Stimulated activated memory B cell treated with anti-CD40 and anti-IgM and Interleukin-4, amounts not matched to agents 10 μg/mL and 1 μg/mL and 100 μg/mL, for 72 hours (primary cell): ENCODE measurements around the gene EPN3.

Experiments used
- ATAC-seq: fragments of 150-1000 bp; cut with Tn5 transposase; 2 replicates; pipeline ENCODE4 v1.10.0; 2021
- H3K27ac Mint-ChIP-seq: one replicate; pipeline ENCODE4 v1.8.0; 2022; ENCODE audit warnings: mild to moderate bottlenecking, mixed read lengths
- H3K27me3 Mint-ChIP-seq: one replicate; pipeline ENCODE4 v1.8.0; 2022; ENCODE audit warnings: mixed read lengths
- H3K36me3 Mint-ChIP-seq: one replicate; pipeline ENCODE4 v1.8.0; 2022; ENCODE audit warnings: mixed read lengths
- H3K4me1 Mint-ChIP-seq: one replicate; pipeline ENCODE4 v1.8.0; 2022; ENCODE audit warnings: mixed read lengths
- H3K4me3 Mint-ChIP-seq: one replicate; pipeline ENCODE4 v1.8.0; 2022; ENCODE audit warnings: mild to moderate bottlenecking, moderate library complexity, mixed read lengths
- H3K9me3 Mint-ChIP-seq: one replicate; pipeline ENCODE4 v1.8.0; 2022; ENCODE audit warnings: mixed read lengths

The EPN3 gene

DNA sequence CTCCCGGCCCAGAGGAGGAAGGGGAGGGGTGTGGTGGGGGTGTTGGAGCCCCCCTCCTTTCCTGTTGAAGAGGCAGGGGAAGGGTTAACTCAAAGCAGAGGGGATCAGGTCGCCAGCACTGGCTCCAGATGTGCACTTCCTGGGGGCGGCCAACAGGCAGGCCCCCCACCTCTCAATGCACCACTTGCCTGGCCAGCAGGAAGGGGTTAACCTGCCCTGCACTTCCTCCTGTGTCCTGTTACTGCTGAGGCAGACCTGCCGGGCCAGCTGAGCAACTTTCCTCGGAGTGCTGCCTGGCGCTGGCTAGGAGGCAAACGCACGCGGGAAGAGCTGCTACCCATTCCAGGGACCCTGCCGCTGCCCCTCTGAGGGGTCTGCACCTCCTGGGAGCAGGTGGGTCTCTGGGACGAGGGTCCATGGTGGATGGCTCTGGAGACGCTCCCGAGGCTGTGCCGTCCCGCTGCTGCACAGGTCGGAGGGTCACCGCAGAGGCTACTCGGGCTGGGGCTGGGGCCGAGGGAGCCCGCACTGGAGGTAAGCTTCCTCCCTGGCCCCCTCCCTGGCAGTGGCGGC lies at the start of gene EPN3:
Gene EPN3, plus strand, starts transcription at position 284 of the 573 bp plus-strand sequence. CDS start 3,822 bp downstream, outside the sequence.
- Mint-ChIP-seq H3K4me1 (peaks cover 12% of the 10 kb centered on the region), H3K27ac (no peak within 1 kb of the TSS), H3K9me3 (no peaks in the 10 kb centered on the region), H3K4me3 (no peak within 1 kb of the TSS), H3K36me3 (no peaks in the 10 kb centered on the region), H3K27me3 (peaks cover 90% of the 10 kb centered on the region)
- ATAC-seq, result no peak

DNA sequence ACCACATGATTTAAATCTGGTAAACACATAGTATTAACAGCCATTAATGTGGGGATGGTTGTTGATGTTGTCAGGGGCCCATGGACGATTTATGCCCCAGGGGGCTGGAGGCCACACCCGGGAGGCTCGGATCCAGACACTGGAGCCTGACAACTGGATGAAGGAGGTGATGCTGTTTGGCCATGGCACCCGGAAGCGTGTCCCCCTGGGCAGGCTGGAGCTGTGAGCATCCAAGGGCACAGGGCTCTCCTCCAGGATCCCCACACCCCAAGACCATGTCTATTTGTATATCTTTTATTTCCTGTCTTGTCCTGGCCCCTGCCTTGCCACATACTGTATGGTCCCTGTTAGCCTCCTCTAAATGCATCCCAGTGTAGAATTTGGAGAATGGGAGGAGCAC lies 49.3 kb upstream of the EPN3 start:
- Mint-ChIP-seq H3K4me3 (no peak overlapping the region), H3K27ac (no peak overlapping the region)

DNA sequence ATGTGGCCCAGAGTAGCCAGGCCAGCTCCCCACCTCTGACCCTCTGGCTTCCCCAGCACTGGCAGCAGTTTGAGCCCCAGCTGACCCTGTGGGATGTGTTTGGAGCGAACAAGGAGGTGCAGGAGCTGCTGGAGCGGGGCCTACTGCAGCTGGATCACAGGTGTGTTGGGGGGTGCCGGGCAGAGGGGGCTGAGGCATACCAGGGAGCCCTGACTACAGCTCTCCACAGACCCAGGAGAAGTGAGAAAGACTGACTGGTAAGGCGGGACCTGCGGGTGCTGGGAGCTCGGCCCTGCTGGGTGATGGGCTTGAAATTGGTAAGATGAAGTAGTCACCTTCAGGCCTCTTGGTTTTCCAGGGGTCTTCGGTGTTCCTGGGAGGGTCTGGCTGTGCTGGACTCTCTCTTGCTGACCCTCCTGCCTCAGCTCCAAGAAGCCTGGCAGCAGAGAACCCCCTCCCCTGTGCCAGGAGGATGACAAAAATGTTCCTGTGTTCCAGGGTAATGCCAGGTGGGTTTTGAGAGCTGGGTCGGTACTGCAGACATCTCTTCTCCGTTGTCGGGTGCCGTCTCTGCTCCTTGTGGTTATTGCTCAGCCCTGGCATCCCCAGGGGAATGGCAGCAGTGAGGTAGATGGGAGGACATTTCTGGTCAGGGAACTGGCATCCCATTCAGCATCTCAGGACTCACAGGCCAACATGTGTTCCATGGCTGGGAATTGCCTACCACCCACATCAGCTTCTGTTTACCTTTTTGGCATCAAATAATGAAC lies 48.0 kb upstream of the EPN3 start:
- H3K27ac Mint-ChIP-seq, result no peak overlapping the region
- H3K9me3 Mint-ChIP-seq, result no peaks in the 10 kb centered on the region
- H3K4me1 Mint-ChIP-seq, result peaks cover 22% of the 10 kb centered on the region
- H3K36me3 Mint-ChIP-seq, result peaks cover 42% of the 10 kb centered on the region
- no peaks in the 10 kb centered on the region for H3K27me3 Mint-ChIP-seq
- H3K4me3 Mint-ChIP-seq, result no peak overlapping the region
- no peak for ATAC-seq

More for the DNA sequence above, 49.3 kb upstream of the EPN3 start:
- Mint-ChIP-seq H3K36me3 (peaks cover 40% of the 10 kb centered on the region), H3K27me3 (no peaks in the 10 kb centered on the region), H3K9me3 (no peaks in the 10 kb centered on the region), H3K4me1 (peaks cover 29% of the 10 kb centered on the region)
- ATAC-seq, result no peak

DNA sequence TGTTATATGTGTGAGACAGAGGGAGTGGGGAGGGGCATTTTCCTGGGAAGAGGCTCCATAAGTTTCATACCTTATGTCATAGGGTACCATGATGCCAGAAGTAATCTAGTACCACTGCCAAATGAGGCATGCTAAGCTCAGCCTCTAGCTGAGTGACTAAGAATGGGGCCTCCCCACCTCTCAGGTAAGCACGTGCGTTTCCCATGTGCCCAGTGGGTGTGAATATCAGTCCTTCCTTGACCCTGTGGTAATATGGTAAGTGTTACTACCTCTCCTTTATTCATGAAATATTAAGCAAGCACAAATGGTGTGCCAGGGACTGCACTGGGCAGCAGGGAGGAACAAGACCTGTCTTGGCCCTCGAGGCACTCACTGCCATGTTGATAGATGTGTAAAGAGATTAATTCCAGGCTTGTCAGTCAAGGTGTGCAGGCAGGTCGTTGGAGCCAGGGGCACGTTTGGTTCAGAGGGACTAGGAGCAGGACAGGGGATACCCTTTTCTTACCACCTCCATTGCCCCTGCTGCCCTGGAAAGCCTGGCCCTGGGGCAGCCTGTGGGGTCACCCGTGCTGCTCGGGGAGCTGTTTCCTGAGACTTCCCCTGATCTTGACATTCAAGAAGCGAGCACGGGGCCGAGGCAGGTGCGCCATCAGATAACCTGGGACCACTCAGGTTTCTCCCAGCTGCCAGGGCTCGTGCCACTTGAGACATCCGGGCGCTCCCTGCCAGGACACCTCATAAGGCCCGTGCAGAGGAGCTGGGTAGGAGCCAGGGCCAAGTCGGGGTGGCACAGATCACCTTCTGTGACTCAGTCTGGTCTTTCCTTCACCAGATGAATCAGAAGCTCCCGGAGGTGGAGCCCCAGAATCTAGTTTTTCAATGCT lies 45.1 kb upstream of the EPN3 start:
- Mint-ChIP-seq H3K36me3 (peaks cover 43% of the 10 kb centered on the region), H3K4me1 (peaks cover 6% of the 10 kb centered on the region), H3K27ac (no peak overlapping the region), H3K9me3 (no peaks in the 10 kb centered on the region), H3K4me3 (no peak overlapping the region), H3K27me3 (no peaks in the 10 kb centered on the region)
- no peak for ATAC-seq

DNA sequence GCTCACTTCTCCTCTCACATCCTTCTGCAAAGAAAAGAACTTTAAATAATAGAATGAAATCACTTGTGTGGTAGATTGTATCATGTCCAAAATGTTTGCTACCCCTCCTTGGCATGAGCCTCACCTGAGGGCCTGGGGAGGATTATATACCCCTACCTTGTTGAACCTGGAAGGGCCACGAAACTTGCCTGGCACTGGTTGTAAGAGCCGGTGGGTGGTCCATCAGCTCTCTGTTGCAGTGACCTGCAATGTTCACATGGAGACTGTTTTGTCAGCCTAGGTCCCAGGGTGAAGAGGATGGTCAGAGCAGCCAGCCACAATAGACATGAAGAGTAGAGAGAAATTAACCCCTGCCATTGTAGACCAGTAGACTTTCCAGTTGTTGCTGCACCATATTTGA lies 43.7 kb upstream of the EPN3 start:
- Mint-ChIP-seq H3K36me3 (peaks cover 29% of the 10 kb centered on the region), H3K27me3 (no peaks in the 10 kb centered on the region), H3K4me1 (no peaks in the 10 kb centered on the region), H3K4me3 (no peak overlapping the region), H3K27ac (no peak overlapping the region), H3K9me3 (no peaks in the 10 kb centered on the region)
- ATAC-seq, result no peak

DNA sequence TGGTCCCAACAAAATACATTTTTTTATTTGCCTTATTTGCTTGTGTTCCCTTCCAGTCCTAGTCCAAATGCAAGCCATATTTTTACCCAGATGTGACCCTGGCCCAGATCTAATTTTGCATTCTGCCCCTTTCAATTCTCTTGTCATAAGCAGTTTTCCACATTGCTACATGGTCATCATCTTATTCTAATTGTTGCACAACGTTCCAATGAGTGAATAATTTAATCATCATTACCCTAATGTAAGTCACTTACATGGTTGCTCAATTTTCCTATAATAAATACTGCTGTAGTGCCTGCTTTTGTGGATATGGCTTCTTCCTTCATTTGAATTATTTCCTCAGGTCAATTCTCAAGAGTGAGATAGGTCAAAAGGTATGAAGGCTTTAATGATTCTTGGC lies 41.0 kb upstream of the EPN3 start:
- no peak overlapping the region for H3K27ac Mint-ChIP-seq
- H3K4me1 Mint-ChIP-seq, result no peaks in the 10 kb centered on the region
- peaks cover 13% of the 10 kb centered on the region for H3K36me3 Mint-ChIP-seq
- H3K9me3 Mint-ChIP-seq, result no peaks in the 10 kb centered on the region
- no peak overlapping the region for H3K4me3 Mint-ChIP-seq
- no peaks in the 10 kb centered on the region for H3K27me3 Mint-ChIP-seq
- no peak for ATAC-seq

DNA sequence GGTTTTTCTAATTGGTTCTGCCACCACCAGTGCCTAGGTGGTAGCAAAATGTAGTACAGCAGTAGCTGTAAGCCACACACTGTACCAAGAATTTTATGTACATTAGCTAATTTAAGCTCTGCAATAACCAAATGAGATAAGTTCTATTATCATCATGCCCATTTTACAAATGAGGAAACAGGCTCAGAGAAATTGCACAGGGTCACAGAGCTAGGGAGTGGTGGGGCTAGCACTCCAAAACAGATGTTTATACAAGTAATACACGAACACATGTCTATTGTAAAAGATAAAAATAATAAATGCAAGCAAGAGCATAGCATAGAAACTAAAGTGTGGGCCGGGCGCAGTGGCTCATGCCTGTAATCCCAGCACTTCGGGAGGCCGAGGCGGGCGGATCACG lies 40.3 kb upstream of the EPN3 start:
- Mint-ChIP-seq H3K4me3 (no peak overlapping the region), H3K4me1 (no peaks in the 10 kb centered on the region), H3K27me3 (no peaks in the 10 kb centered on the region), H3K36me3 (peaks cover 8% of the 10 kb centered on the region), H3K27ac (no peak overlapping the region), H3K9me3 (no peaks in the 10 kb centered on the region)
- ATAC-seq, result no peak

DNA sequence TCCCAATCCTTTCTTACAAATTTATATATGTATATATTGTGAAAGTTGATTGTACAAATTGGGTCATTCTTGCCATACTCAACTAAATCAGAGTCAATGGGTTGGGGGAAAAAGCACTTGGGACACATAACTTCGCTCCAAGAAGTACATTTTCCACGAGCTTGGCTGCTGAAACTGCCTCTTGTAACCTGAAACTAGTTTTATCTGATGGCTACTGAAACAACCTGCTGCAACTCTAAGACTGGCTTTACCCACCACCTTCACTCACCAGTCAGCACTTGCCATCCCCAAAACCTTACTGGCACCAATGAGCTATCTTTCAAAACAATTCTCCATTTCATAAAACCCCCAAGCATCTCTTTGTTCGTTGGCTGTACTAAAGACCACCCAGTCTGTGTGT lies 38.8 kb upstream of the EPN3 start:
- no peaks in the 10 kb centered on the region for H3K27me3 Mint-ChIP-seq
- no peak overlapping the region for H3K4me3 Mint-ChIP-seq
- no peak for ATAC-seq
- no peak overlapping the region for H3K27ac Mint-ChIP-seq
- no peaks in the 10 kb centered on the region for H3K9me3 Mint-ChIP-seq
- peaks cover 4% of the 10 kb centered on the region for H3K36me3 Mint-ChIP-seq
- H3K4me1 Mint-ChIP-seq, result no peaks in the 10 kb centered on the region

DNA sequence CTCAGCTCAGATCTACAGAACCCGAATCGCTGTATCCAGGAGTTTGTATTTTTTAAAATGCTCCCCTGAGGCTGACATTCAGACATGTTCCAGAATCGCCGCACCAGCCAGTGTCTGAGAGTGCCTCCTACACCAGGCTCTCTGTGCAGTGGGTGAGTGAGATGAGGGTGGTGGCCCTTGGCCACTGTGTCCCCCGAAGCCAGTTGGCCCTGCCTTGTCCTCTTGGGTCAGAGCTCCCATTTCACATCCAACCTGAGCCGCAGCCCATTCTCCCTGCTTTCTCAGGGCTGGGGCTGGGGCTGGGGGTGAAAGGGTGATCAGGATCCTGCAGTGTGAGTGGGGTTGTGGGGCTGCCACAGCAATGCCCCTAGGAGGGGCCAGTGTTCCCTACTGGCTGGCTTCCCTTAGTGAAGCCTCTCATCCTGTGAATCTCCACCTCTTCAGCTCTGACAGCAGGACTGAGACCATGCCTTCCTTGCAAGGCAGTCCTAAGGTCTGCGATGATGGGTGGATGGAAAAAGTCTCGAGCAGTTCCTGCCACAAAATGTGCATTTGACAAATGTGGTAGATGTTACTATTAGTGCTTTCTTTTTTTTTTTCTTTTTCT lies 37.2 kb upstream of the EPN3 start:
- Mint-ChIP-seq H3K4me3 (no peak overlapping the region), H3K9me3 (no peaks in the 10 kb centered on the region), H3K27me3 (no peaks in the 10 kb centered on the region), H3K27ac (no peak overlapping the region), H3K36me3 (no peaks in the 10 kb centered on the region), H3K4me1 (no peaks in the 10 kb centered on the region)
- no peak for ATAC-seq

DNA sequence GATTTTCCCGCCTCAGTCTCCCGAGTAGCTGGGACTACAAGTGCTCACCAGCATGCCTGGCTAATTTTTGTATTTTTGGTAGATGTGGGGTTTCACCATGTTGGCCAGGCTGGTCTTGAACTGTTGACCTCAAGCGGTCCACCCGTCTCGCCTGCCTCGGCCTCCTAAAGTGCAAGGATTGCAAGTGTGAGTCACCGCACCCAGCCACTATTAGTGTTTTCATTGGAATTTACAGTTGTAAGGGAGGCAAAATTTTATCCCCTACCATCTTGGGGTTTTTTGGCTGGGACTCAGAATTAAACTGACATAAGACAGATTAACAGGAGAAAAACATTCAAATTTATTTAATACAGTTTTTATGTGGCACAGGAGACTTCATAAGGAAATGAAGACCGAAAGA lies 36.6 kb upstream of the EPN3 start:
- Mint-ChIP-seq H3K4me1 (no peaks in the 10 kb centered on the region), H3K27me3 (no peaks in the 10 kb centered on the region), H3K9me3 (no peaks in the 10 kb centered on the region), H3K4me3 (no peak overlapping the region), H3K27ac (no peak overlapping the region), H3K36me3 (no peaks in the 10 kb centered on the region)
- no peak for ATAC-seq

DNA sequence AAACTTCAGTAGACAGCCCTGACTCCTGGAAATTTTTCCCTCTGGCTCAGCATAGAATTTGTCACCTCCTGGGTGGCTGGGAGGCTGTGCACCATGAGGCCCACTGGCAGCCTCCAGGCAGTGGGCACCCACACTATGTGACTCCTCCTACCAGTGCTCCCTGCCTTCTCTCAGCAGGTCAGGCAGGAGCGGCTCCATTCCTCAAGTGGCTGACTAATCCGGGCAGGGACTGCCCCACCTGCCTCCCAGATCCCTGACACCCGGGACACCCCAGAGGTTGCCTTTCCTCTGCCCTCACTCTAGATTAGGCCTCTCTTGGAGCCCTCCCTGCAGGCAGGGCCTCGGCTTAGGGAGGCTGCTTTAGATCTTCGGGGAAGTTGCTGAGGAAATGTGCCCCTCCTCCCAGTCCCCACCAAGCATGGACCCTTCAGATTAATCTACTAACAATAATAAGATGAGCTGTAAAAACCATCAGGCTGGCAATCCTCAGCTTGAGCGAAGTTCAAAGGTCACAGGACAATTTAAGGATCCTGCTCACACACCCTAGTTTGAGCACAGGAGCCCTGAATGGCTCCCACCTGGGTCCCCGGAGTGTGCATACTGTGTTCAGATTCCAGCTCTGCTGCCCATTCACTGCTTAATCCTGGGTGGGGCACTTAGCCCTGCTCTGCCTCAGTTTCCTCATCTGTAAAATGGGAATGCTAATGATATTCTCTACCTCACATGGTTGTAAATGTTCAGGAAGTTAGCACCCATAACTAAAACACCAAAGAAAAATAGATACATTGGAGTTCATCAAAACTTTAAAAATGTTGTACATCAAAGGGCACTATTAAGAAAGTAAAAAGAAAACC lies 34.3 kb upstream of the EPN3 start:
- no peak overlapping the region for H3K4me3 Mint-ChIP-seq
- H3K27me3 Mint-ChIP-seq, result no peaks in the 10 kb centered on the region
- no peak for ATAC-seq

DNA sequence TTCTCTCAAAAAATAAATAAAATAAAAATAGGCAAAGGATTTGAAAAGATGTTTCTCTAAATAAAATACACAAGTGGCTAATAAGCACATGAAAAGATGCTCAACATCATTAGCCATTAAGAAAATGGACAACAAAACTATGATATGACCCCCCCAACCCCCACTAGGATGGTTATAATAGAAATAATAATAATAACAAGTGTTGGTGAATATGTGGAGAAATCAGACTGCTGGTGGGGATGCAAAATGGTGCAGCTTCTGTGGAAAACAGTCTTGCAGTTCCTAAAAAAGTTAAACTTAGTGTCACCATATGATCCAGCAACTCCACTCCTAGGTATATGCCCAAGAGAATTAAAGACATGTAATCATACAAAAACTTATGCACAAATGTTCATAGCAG lies 33.3 kb upstream of the EPN3 start:
- Mint-ChIP-seq H3K36me3 (no peaks in the 10 kb centered on the region), H3K27ac (no peak overlapping the region), H3K4me1 (no peaks in the 10 kb centered on the region), H3K27me3 (no peaks in the 10 kb centered on the region), H3K9me3 (no peaks in the 10 kb centered on the region), H3K4me3 (no peak overlapping the region)
- no peak for ATAC-seq

More for the DNA sequence above, 34.3 kb upstream of the EPN3 start:
- Mint-ChIP-seq H3K4me1 (no peaks in the 10 kb centered on the region), H3K36me3 (no peaks in the 10 kb centered on the region), H3K9me3 (no peaks in the 10 kb centered on the region), H3K27ac (no peak overlapping the region)

DNA sequence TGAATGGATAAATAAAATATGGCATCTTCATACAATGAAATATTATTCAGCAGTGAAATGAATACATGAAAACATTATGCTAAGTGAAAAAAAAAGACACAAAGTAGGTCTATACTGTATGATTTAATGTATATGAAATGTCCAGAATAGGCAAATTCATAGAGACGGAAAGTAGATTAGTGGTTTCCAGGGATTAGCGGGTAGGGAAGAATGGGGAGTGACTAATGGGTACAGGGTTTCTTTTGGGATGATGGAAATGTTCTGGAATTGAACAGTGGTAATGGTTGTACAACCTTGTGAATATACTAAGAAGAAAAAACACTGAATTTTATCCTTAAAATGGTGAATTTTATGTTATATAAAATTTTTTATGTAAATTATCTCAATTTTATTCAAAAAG lies 32.8 kb upstream of the EPN3 start:
- Mint-ChIP-seq H3K9me3 (no peaks in the 10 kb centered on the region), H3K27ac (no peak overlapping the region), H3K27me3 (no peaks in the 10 kb centered on the region), H3K36me3 (no peaks in the 10 kb centered on the region), H3K4me1 (no peaks in the 10 kb centered on the region), H3K4me3 (no peak overlapping the region)
- ATAC-seq, result no peak

DNA sequence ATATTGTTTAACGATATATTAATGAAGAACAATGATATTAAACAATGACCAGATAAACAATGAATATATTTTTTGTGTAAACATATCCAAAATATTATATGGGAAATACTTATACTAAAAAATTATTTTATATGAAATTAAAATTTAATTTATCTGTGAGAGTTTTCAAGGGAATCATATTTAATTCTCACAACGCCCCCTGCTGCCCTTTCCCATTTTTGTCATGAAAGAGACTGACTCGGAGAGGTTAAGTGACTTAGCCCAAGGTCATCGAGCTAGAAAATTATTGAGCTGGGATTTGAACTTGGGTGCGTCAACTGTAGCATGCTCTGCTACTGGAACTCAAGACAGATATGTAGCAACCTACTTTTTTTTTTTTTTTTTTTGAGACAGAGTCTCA lies 31.5 kb upstream of the EPN3 start:
- H3K9me3 Mint-ChIP-seq, result no peaks in the 10 kb centered on the region
- no peak for ATAC-seq
- H3K27me3 Mint-ChIP-seq, result no peaks in the 10 kb centered on the region
- no peaks in the 10 kb centered on the region for H3K36me3 Mint-ChIP-seq
- no peaks in the 10 kb centered on the region for H3K4me1 Mint-ChIP-seq
- H3K27ac Mint-ChIP-seq, result no peak overlapping the region
- H3K4me3 Mint-ChIP-seq, result no peak overlapping the region
